Suppressor macrophage treated with lipopolysaccharide for 4 hours (primary cell): ENCODE measurements around the gene IFT52.

ENCODE experiments used
- DNase-seq: peaks from one replicate; pipeline ENCODE4 v3.0.0-alpha.2; 2020

The IFT52 gene

GRCh38 chr20:43590392-43591303 lies at the start of gene IFT52:
Gene IFT52 (plus strand): TSS chr20:43590937. CDS start chr20:43594699, 3,762 bp downstream.
- peak; percentile 92 for DNase-seq

- no peak for DNase-seq
These were observed 49.5 kb upstream of the IFT52 start for GRCh38 chr20:43541214-43541613.

- DNase-seq = no peak
These were observed 48.6 kb upstream of the IFT52 start for GRCh38 chr20:43542161-43542560.

- DNase-seq = no peak
These were observed 48.1 kb upstream of the IFT52 start for GRCh38 chr20:43542674-43543073.

GRCh38 chr20:43543138-43543537 lies 47.6 kb upstream of the IFT52 start:
- no peak for DNase-seq

GRCh38 chr20:43544501-43544900 lies 46.2 kb upstream of the IFT52 start:
- DNase-seq = no peak

GRCh38 chr20:43545837-43546578 lies 44.7 kb upstream of the IFT52 start:
- DNase-seq = no peak

GRCh38 chr20:43548273-43548880 lies 42.4 kb upstream of the IFT52 start:
- no peak for DNase-seq

- DNase-seq = no peak
These were observed 41.2 kb upstream of the IFT52 start for GRCh38 chr20:43549416-43550065.

- DNase-seq = no peak
These were observed 40.3 kb upstream of the IFT52 start for GRCh38 chr20:43550456-43550855.

GRCh38 chr20:43554369-43554768 lies 36.4 kb upstream of the IFT52 start:
- DNase-seq = no peak

GRCh38 chr20:43558412-43559146 lies 32.2 kb upstream of the IFT52 start, which contains the start of gene SGK2:
Gene SGK2 (plus strand): TSS chr20:43559027. CDS start chr20:43566496, 7,469 bp downstream.
- peak; percentile 16 for DNase-seq

- no peak for DNase-seq
These were observed 31.4 kb upstream of the IFT52 start for GRCh38 chr20:43559147-43559987.

GRCh38 chr20:43560974-43561373 lies 29.8 kb upstream of the IFT52 start:
- DNase-seq = no peak

- DNase-seq = no peak
These were observed 27.3 kb upstream of the IFT52 start for GRCh38 chr20:43563429-43563828.

- no peak for DNase-seq
These were observed 26.7 kb upstream of the IFT52 start for GRCh38 chr20:43563991-43564390.

- DNase-seq = no peak
These were observed 26.3 kb upstream of the IFT52 start for GRCh38 chr20:43564455-43564854.

GRCh38 chr20:43564993-43565757 lies 25.6 kb upstream of the IFT52 start:
- no peak for DNase-seq

- DNase-seq = no peak
These were observed 25.0 kb upstream of the IFT52 start for GRCh38 chr20:43565758-43566104.

- peak; percentile 24 for DNase-seq
These were observed 23.3 kb upstream of the IFT52 start for GRCh38 chr20:43567477-43567876.

GRCh38 chr20:43568706-43569105 lies 22.0 kb upstream of the IFT52 start:
- DNase-seq = no peak
